GM21515 (cell line): ENCODE results near the gene LRRN3.
A peak's percentile ranks its signal among the peaks of the same experiment; 100 is the strongest.

ENCODE experiments used
- ATAC-seq: cut with Tn5 transposase; IDR thresholded peaks from one replicate; pipeline ENCODE4 v1.9.1; 2021; ENCODE audit not compliant: unreplicated experiment

The LRRN3 gene

DNA sequence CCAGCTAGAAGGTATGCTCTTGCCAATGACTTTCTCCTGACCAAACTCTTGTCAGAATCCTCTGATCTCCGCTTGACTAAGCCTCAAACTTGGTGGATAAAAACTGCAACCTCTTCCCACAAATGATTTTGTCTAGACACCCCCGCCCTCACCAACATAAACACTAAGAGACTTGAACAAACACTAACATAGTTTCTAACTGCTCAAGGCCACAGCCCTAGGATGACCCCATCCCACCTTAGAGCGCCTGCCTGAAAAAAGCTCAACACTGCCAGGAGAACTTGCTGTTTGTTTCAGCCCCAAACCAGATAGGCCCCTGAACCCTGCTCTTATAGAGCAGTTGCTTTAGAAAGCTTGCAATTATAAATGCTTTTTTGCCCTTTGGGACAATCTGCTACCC, 71.8 kb downstream of the LRRN3 start:
- no peak for ATAC-seq

DNA sequence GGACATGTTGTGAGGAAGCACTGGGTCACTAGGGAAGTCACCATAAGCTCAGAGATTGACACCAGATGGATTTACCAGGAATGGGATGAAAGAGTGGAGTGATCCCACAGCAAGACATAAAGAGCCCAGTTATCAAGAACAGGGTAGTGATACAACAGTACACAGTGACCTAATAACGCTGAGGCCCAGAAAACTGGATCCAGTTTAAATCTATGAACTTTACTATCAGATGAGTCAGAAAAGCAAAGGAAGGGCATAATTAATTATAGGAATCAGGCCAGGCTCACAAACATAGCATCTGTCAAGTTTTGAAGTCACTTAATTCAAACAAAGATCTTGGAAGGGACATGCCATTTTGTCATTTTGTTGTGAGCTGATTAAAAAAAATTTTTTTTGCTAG, 73.5 kb downstream of the LRRN3 start:
- ATAC-seq, result no peak

DNA sequence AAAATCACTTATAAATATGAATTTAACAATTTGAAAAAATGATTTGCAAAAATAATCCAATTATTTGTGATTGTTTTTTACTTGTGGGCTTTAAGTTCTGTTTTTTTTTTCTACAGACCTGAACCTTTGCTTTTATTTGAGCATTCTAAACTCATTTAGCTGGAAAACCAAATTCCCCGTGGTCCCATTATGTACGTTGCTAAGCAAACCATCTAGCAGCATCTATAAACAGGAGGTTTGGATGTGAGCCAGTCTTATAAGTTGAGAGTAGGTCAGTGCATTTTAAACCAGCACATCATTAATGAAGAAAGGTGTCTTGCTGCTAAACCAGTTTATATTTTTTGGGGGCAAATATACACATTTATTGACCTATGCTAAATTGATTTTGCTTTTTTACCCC, 77.3 kb downstream of the LRRN3 start:
- no peak for ATAC-seq

DNA sequence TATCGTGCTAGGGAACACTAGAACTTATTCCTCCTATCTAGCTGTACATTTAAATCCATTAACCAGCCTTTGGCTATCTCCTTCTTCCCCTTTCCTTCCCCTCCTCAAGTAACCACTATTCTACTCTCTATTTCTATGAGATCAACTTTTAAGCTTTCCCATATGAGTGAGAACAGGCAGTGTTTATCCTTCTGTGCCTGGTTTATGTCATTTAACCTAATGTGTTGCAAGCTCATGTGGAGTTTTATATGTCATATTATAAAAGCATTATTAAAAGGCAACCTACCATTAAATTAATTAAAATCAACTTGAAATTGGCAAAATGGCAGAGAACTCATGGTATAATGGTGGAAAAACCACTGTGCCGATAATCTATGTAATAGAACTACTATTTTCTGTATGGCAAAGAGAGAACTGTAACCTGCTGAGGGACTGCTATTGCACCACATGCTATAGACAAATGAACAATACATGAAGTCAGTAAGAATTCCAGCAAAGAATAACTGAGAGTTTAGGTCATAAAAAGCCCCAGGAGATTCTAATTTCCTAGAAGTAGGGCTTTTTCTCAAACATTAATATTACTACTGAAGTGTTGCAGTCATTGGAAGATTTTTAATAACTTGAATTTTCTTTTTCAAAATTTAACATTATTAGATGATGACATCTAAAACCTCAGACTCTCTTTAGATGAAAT, 81.8 kb downstream of the LRRN3 start:
- ATAC-seq, result no peak

DNA sequence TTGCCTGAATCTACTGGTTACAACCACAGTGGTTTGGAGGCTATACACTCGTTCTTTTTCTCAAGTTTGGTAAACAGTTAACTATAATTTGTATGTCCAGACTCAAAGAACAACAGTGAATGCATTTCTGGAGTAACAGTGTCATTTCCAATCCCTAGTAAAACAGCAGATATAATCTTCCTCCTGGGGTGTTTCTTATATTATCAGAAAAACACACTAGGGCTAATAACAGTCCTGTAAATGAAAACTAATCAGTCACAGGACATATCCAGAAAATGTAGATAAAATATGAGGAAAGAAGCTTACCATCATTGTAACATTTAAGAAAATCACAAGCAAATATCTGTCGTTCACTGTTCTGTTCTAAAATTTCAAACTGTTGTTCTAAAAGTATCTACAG, 82.6 kb downstream of the LRRN3 start:
- ATAC-seq, result no peak

DNA sequence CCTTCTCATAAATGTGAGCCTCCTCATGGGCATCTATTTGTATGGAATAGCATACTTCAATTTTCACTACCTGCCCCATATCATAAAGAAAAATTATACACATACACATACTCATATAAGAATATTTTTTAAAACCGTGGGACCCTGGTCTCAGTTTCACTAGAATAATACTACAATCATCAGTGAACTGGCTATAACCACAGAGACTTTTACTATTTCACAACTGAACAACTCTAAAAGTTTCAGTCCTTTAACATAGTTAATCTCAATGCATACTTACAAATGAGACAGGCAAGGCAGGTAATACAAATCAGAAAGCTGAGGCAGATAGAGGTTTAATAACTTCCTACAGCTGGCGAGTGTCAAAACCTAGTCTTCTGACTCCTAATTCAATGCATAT, 83.1 kb downstream of the LRRN3 start:
- peak; percentile 49 for ATAC-seq

DNA sequence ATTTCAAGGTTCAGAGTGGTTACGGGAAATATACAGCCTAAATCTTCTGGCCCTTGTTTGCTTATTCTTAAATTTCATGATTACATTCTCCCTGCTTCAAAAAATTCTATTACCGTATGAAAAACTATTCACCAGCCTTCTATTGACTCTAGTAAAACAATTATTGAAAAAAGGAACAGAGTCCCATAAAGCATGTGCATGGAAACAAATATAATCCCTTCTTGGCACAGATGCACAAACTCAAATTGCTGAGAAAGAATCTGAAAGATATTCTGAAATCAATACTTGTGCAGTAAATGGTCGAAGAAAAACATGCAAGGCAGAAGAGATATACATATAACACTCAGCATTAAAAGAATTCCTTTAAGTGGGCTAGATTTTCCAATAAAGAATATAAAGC, 83.6 kb downstream of the LRRN3 start:
- no peak for ATAC-seq
